ENCODE measurements around the gene PRR5L. TPM values are rescaled to one million over a fixed set of nuclear protein-coding genes. Genes with fewer than 3 reads are reported as not detected.
A peak's percentile ranks its signal among the peaks of the same experiment; 100 is the strongest.
"Not testable (repeated sequence)": the region's sequence is repeated elsewhere in the genome, so short reads cannot be mapped to it uniquely, and the experiment has no call there.

The PRR5L gene
- total and polyA plus RNA-seq, 5 experiments from 2014 or later = 0.50 to 21.3 (median 1.2) TPM

- H3K4me3 Mint-ChIP-seq = peak overlapping the region in 9 of 10 donors; percentile 1 to 100 (median 98)
- no peaks in the 10 kb centered on the region for H3K9me3 Mint-ChIP-seq
- ATAC-seq (no peak), DNase-seq (no peak)
- H3K27me3 Mint-ChIP-seq = peaks cover 0 to under 1% (median 0%) of the 10 kb centered on the region in 5 donors
- H3K36me3 Mint-ChIP-seq = peaks cover 0 to 17% (median 0%) of the 10 kb centered on the region in 3 donors
- POLR2A ChIA-PET = no interaction called here
- peaks cover 31 to 50% (median 47%) of the 10 kb centered on the region in 4 donors for H3K4me1 Mint-ChIP-seq
- peak overlapping the region in 8 of 10 donors; percentile 46 to 97 (median 94) for H3K27ac Mint-ChIP-seq
These were observed 211.9 kb downstream of the PRR5L start for GRCh38 chr11:36507824-36508489.

- ATAC-seq (no peak), DNase-seq (no peak)
- POLR2A ChIA-PET = interaction anchor here (2.2 kb wide), 1 partner anchor 20 kb away, joined by 7 read pairs; no protein-coding TSS in a partner anchor
- peak overlapping the region; percentile 90 to 97 (median 96) for H3K27ac Mint-ChIP-seq
- peak overlapping the region; percentile 93 to 100 (median 98) for H3K4me3 Mint-ChIP-seq
- H3K27me3 Mint-ChIP-seq = peaks cover 0 to 8% (median 0%) of the 10 kb centered on the region in 5 donors
- H3K36me3 Mint-ChIP-seq = peaks cover 0 to 15% (median 0%) of the 10 kb centered on the region in 3 donors
- H3K9me3 Mint-ChIP-seq = peaks cover 0 to 2% (median 0%) of the 10 kb centered on the region in 9 donors
- H3K4me1 Mint-ChIP-seq = peaks cover 31 to 50% (median 46%) of the 10 kb centered on the region in 4 donors
These were observed 212.7 kb downstream of the PRR5L start for GRCh38 chr11:36508743-36509142.

- Mint-ChIP-seq H3K9me3 (peaks cover 0 to 3% (median 0%) of the 10 kb centered on the region in 9 donors), H3K4me3 (peak overlapping the region; percentile 93 to 100 (median 98)), H3K36me3 (peaks cover 0 to 13% (median 0%) of the 10 kb centered on the region in 3 donors), H3K27me3 (peaks cover 0 to 13% (median 3%) of the 10 kb centered on the region in 5 donors), H3K4me1 (peaks cover 31 to 49% (median 44%) of the 10 kb centered on the region in 4 donors), H3K27ac (peak overlapping the region; percentile 90 to 97 (median 96))
- ATAC-seq (peak in 1 of 2 donors; percentile 30), DNase-seq (peak in 6 of 10 donors; percentile 1 to 34 (median 29))
- POLR2A ChIA-PET = interaction anchor here (2.2 kb wide), 1 partner anchor 21 kb away, joined by 7 read pairs; no protein-coding TSS in a partner anchor
These were observed 213.1 kb downstream of the PRR5L start for GRCh38 chr11:36509201-36509639.

GRCh38 chr11:36509694-36510593, 213.9 kb downstream of the PRR5L start, which contains the start of gene TRAF6:
Gene TRAF6 (minus strand): TSS chr11:36510272. CDS start chr11:36501515, 8,757 bp downstream.
- H3K36me3 Mint-ChIP-seq = peaks cover 0 to 7% (median 0%) of the 10 kb centered on the region in 3 donors
- ATAC-seq (peak; percentile 94 to 95), DNase-seq (peak; percentile 72 to 93 (median 88))
- H3K27ac Mint-ChIP-seq = peak within 1 kb of the TSS; percentile 90 to 97 (median 96)
- peak within 1 kb of the TSS; percentile 93 to 100 (median 98) for H3K4me3 Mint-ChIP-seq
- peaks cover 0 to 4% (median 0%) of the 10 kb centered on the region in 9 donors for H3K9me3 Mint-ChIP-seq
- H3K27me3 Mint-ChIP-seq = peaks cover 0 to 20% (median 9%) of the 10 kb centered on the region in 5 donors
- H3K4me1 Mint-ChIP-seq = peaks cover 26 to 43% (median 39%) of the 10 kb centered on the region in 4 donors
- POLR2A ChIA-PET = interaction anchor here (1.2 to 2.2 kb wide), 2 partner anchors 22 to 220 kb away, joined by 3 to 7 read pairs; no protein-coding TSS in a partner anchor

- Mint-ChIP-seq H3K4me3 (peak overlapping the region; percentile 93 to 100 (median 98)), H3K27ac (peak overlapping the region; percentile 90 to 97 (median 96)), H3K36me3 (peaks cover 0 to 3% (median 0%) of the 10 kb centered on the region in 3 donors), H3K4me1 (peaks cover 21 to 37% (median 34%) of the 10 kb centered on the region in 4 donors), H3K9me3 (peaks cover 0 to 4% (median 0%) of the 10 kb centered on the region in 9 donors), H3K27me3 (peaks cover 0 to 24% (median 10%) of the 10 kb centered on the region in 5 donors)
- ATAC-seq (peak in 1 of 2 donors; percentile 3), DNase-seq (no peak)
- POLR2A ChIA-PET = interaction anchor here (1.2 to 2.2 kb wide), 2 partner anchors 22 to 221 kb away, joined by 3 to 7 read pairs; no protein-coding TSS in a partner anchor
These were observed 214.5 kb downstream of the PRR5L start for GRCh38 chr11:36510594-36510942.

- not testable (repeated sequence) for H3K36me3 Mint-ChIP-seq, H3K9me3 Mint-ChIP-seq, ATAC-seq, DNase-seq
- POLR2A ChIA-PET = interaction anchor here (1.2 kb wide), 1 partner anchor 221 kb away, joined by 3 read pairs; no protein-coding TSS in a partner anchor
- H3K27me3 Mint-ChIP-seq = peaks cover 0 to 24% (median 10%) of the 10 kb centered on the region in 5 donors
- peak overlapping the region in 6 of 10 donors; percentile 90 to 97 (median 96) for H3K27ac Mint-ChIP-seq
- H3K4me3 Mint-ChIP-seq = peak overlapping the region; percentile 93 to 100 (median 98)
- peaks cover 18 to 32% (median 29%) of the 10 kb centered on the region in 4 donors for H3K4me1 Mint-ChIP-seq
These were observed 215.0 kb downstream of the PRR5L start for GRCh38 chr11:36511062-36511461.

- H3K36me3 Mint-ChIP-seq = no peaks in the 10 kb centered on the region
- ATAC-seq (no peak), DNase-seq (no peak)
- peaks cover 18 to 29% (median 25%) of the 10 kb centered on the region in 4 donors for H3K4me1 Mint-ChIP-seq
- peaks cover 0 to 4% (median 0%) of the 10 kb centered on the region in 9 donors for H3K9me3 Mint-ChIP-seq
- peak overlapping the region in 2 of 10 donors; percentile 25 to 51 for H3K4me3 Mint-ChIP-seq
- H3K27ac Mint-ChIP-seq = no peak overlapping the region
- POLR2A ChIA-PET = no interaction called here
- peaks cover 0 to 24% (median 10%) of the 10 kb centered on the region in 5 donors for H3K27me3 Mint-ChIP-seq
These were observed 215.9 kb downstream of the PRR5L start for GRCh38 chr11:36512016-36512415.

GRCh38 chr11:36513965-36514364, 217.9 kb downstream of the PRR5L start:
- Mint-ChIP-seq H3K27ac (no peak overlapping the region), H3K27me3 (peaks cover 1 to 30% (median 10%) of the 10 kb centered on the region in 5 donors), H3K4me1 (peaks cover 10 to 18% (median 13%) of the 10 kb centered on the region in 4 donors), H3K9me3 (peaks cover 0 to 4% (median 0%) of the 10 kb centered on the region in 9 donors), H3K4me3 (no peak overlapping the region), H3K36me3 (no peaks in the 10 kb centered on the region)
- DNase-seq (no peak), ATAC-seq (no peak)
- POLR2A ChIA-PET = no interaction called here

Other genes with a start within 250 kb of the PRR5L start
- 10 to 100 TPM; 46.6 to 48.5 TPM for gene COMMD9, start 6.9 kb upstream of the PRR5L start, total RNA-seq
- gene COMMD9, start 6.9 kb upstream of the PRR5L start, polyA plus RNA-seq = 10 to 100 TPM; 68.9 to 94.0 (median 91.9) TPM
- gene TRAF6, start 214.0 kb downstream of the PRR5L start, total RNA-seq = 10 to 100 TPM; 18.9 TPM
- 1 to 10 TPM; 5.4 to 9.5 (median 6.9) TPM for gene TRAF6, start 214.0 kb downstream of the PRR5L start, polyA plus RNA-seq